Fibroblast of lung (primary cell): ENCODE data around the gene AKR1E2. TPM values are rescaled to one million over a fixed set of nuclear protein-coding genes. Genes with fewer than 3 reads are reported as not detected.
A peak's percentile ranks its signal among the peaks of the same experiment; 100 is the strongest.

Source experiments
- DNase-seq, 2 donors: peaks; one replicate each; pipeline versions ENCODE4 v3.0.0 to v3.0.0-alpha.2; 2010; ENCODE audit warnings: low read depth in 2 of 2
- H2AFZ ChIP-seq: 2 replicates; pipeline ENCODE4 v1.5.1; 2012; ENCODE audit warnings: low read length, control low read depth, inconsistent platforms
- H3K27ac ChIP-seq: 2 replicates; pipeline ENCODE4 v1.5.1; 2011; ENCODE audit warnings: low read length, control low read depth; ENCODE audit not compliant: insufficient read depth
- H3K27me3 ChIP-seq: 2 replicates; pipeline ENCODE4 v1.5.1; 2011; ENCODE audit warnings: mild to moderate bottlenecking, low read length; ENCODE audit not compliant: control insufficient read depth, insufficient read depth
- H3K36me3 ChIP-seq: 2 replicates; pipeline ENCODE4 v1.5.1; 2011; ENCODE audit warnings: low read length; ENCODE audit not compliant: control insufficient read depth, insufficient read depth
- H3K4me1 ChIP-seq: 2 replicates; pipeline ENCODE4 v1.5.1; 2011; ENCODE audit warnings: low read length; ENCODE audit not compliant: control insufficient read depth, insufficient read depth; ENCODE audit errors: extremely low read depth
- H3K4me2 ChIP-seq: 2 replicates; pipeline ENCODE4 v1.5.1; 2011; ENCODE audit warnings: low read length, control low read depth; ENCODE audit not compliant: insufficient read depth; ENCODE audit errors: extremely low read depth
- H3K4me3 ChIP-seq, 4 experiments: fragments of 200-600 bp in 1 of 4; sonication (generic) in 1 of 4; replicated peaks in 1 of 4; 2 replicates each; pipeline ENCODE4 v1.5.1; 2011 to 2016; ENCODE audit warnings: low read length in 4 of 4, low read depth in 3 of 4, mild to moderate bottlenecking in 3 of 4, control low read depth in 2 of 4, inconsistent platforms in 1 of 4, mixed read lengths in 1 of 4; ENCODE audit not compliant: insufficient read depth in 1 of 4; ENCODE audit errors: control extremely low read depth in 1 of 4
- H3K79me2 ChIP-seq: 2 replicates; pipeline ENCODE4 v1.5.1; 2012; ENCODE audit warnings: mild to moderate bottlenecking, low read length, inconsistent platforms; ENCODE audit not compliant: control insufficient read depth, insufficient read depth
- H3K9ac ChIP-seq: 2 replicates; pipeline ENCODE4 v1.5.1; 2011; ENCODE audit warnings: mild to moderate bottlenecking, low read length, control low read depth; ENCODE audit not compliant: insufficient read depth
- H3K9me3 ChIP-seq: 2 replicates; pipeline ENCODE4 v1.5.1; 2012; ENCODE audit warnings: low read depth, low read length; ENCODE audit not compliant: control insufficient read depth, insufficient read depth
- H4K20me1 ChIP-seq: 2 replicates; pipeline ENCODE4 v1.5.1; 2011; ENCODE audit warnings: low read length; ENCODE audit not compliant: control insufficient read depth, insufficient read depth; ENCODE audit errors: extremely low read depth
- CTCF ChIP-seq, 2 donors: IDR thresholded peaks in 1 of 2; conservative IDR thresholded peaks in 1 of 2; 1 replicate in 1 of 2; 2 replicates in 1 of 2; pipeline ENCODE4 v1.5.1; 2011 to 2012; ENCODE audit warnings: low read length in 2 of 2, control low read depth in 1 of 2, inconsistent platforms in 1 of 2, low read depth in 1 of 2, mild to moderate bottlenecking in 1 of 2
- EZH2 ChIP-seq: IDR thresholded peaks from 2 replicates; pipeline ENCODE4 v1.5.1; 2012; ENCODE audit warnings: low read length, control low read depth, mild to moderate bottlenecking; ENCODE audit errors: missing control alignments
- polyA plus RNA-seq, 2 donors: library from polyadenylated mRNA; depleted of rRNA in 1 of 2; stranded (reverse) in 1 of 2; unstranded in 1 of 2; fragments of >200 nt; gene quantifications; 2 replicates each; pipeline ENCODE4 v1.2.1, GENCODE V29; 2011 to 2012; ENCODE audit warnings: missing spikeins in 1 of 2
- total RNA-seq: library from RNA; depleted of rRNA; stranded (reverse); fragments of >200 nt; gene quantifications from 2 replicates; pipeline ENCODE4 v1.2.1, GENCODE V29; 2014

AKR1E2 gene
- total and polyA plus RNA-seq, 2 donors (not counting 1 experiment from before 2014, with no cell fraction given) = 2.2 to 11.7 TPM

- TF ChIP-seq CTCF (conservative IDR thresholded peaks at IDR 0.05 in 1 of 2, IDR thresholded peaks at IDR 0.05 in 1 of 2; ENCODE audit: low read depth in 1 of 2, low read length in 2 of 2) (peak; percentile 100), EZH2 (no peak)
- DNase-seq = peak; percentile 92 to 97
- H3K27ac ChIP-seq = no peak overlapping the region
Observed at GRCh38 chr10:4849555-4850242, 23.7 kb downstream of the AKR1E2 start.

GRCh38 chr10:4850397-4850796 lies 24.4 kb downstream of the AKR1E2 start:
- Histone ChIP-seq H3K4me2 (no peak overlapping the region), H3K9me3 (no peaks in the 10 kb centered on the region), H3K4me1 (peaks cover 10% of the 10 kb centered on the region), H3K79me2 (no peaks in the 10 kb centered on the region), H3K9ac (no peak overlapping the region), H2AFZ (peak overlapping the region; percentile 32), H3K27me3 (no peaks in the 10 kb centered on the region), H3K36me3 (no peaks in the 10 kb centered on the region), H4K20me1 (no peaks in the 10 kb centered on the region), H3K27ac (no peak overlapping the region), H3K4me3 (no peak overlapping the region)
- no peak for DNase-seq
- TF ChIP-seq CTCF (conservative IDR thresholded peaks at IDR 0.05 in 1 of 2, IDR thresholded peaks at IDR 0.05 in 1 of 2; ENCODE audit: low read depth in 1 of 2, low read length in 2 of 2) (no peak), EZH2 (no peak)

More at GRCh38 chr10:4849555-4850242, 23.7 kb downstream of the AKR1E2 start:
- Histone ChIP-seq H3K27me3 (no peaks in the 10 kb centered on the region), H3K4me1 (peaks cover 10% of the 10 kb centered on the region), H3K9me3 (no peaks in the 10 kb centered on the region), H2AFZ (peak overlapping the region; percentile 41), H3K9ac (no peak overlapping the region), H3K79me2 (no peaks in the 10 kb centered on the region), H3K4me3 (no peak overlapping the region), H3K4me2 (peak overlapping the region; percentile 46), H3K36me3 (no peaks in the 10 kb centered on the region), H4K20me1 (no peaks in the 10 kb centered on the region)

GRCh38 chr10:4851176-4851575 lies 25.2 kb downstream of the AKR1E2 start:
- H2AFZ ChIP-seq = no peak overlapping the region
- peaks cover 10% of the 10 kb centered on the region for H3K4me1 ChIP-seq
- no peak overlapping the region for H3K9ac ChIP-seq
- H3K79me2 ChIP-seq = no peaks in the 10 kb centered on the region
- no peaks in the 10 kb centered on the region for H4K20me1 ChIP-seq
- TF ChIP-seq EZH2 (no peak), CTCF (conservative IDR thresholded peaks at IDR 0.05 in 1 of 2, IDR thresholded peaks at IDR 0.05 in 1 of 2; ENCODE audit: low read depth in 1 of 2, low read length in 2 of 2) (no peak)
- H3K4me2 ChIP-seq = no peak overlapping the region
- no peaks in the 10 kb centered on the region for H3K27me3 ChIP-seq
- DNase-seq = no peak
- H3K36me3 ChIP-seq = no peaks in the 10 kb centered on the region
- no peak overlapping the region for H3K27ac ChIP-seq
- no peak overlapping the region for H3K4me3 ChIP-seq
- no peaks in the 10 kb centered on the region for H3K9me3 ChIP-seq
